Measurements from ENCODE around the gene ARFGEF3.
"Not testable (repeated sequence)": the region's sequence is repeated elsewhere in the genome, so short reads cannot be mapped to it uniquely, and the experiment has no call there.

Gene ARFGEF3

DNA sequence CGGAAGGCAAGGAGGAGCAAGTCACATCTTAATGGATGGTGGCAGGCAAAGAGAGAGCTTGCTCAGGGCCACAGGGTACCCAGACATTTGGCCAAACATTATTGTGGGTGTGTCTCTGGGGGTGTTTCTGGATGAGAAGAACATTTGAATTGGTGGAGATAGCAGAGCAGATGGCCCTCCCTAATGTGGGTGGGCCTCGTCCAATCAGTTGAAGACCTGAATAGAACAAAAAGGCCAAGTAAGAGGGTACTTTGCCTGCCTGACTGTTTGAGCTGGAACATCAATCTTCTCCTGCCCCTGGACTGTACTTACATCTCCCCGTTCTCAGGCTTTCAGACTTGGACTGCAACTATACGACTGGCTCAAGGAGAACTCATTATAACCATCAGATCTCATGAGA is 160.2 kb downstream of the ARFGEF3 start:
- no peak for DNase-seq

DNA sequence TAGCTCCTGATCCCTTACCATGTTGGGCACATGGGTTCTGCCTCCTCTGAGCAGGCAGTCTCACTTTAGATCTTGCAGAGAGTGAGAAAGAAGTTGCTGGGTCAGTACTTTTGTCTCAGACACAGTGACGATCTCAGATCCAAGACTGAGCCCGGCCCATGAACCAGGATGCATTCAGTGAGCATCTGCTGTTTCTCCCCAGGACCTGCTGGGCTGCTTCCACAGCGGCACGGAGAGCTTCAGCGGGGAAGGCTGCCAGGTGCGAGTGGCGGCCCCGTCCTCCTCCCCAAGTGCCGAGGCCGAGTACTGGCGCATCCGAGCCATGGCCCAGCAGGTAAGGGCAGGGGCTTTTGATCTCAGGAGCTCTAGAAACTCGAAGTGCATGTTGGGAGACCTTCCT is 162.1 kb downstream of the ARFGEF3 start:
- no peak for DNase-seq

DNA sequence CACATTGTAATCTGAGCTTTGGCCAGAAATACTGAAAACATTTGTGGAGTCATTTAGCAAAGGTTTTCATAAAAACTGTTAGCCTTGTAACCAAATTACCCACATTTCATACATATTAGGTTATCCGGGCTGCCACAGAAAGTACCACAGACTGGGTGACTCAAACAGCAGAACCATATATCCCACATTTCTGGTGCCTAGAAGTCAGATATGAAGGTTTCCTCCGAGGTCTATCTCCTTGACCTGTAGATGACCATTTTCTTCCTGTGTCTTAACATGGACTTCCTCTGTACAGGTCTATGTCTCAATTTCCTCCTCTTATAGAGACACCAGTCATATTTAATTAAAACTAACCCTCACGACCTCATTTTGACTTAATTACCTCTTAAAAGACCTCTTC is 166.5 kb downstream of the ARFGEF3 start:
- no peak for DNase-seq

DNA sequence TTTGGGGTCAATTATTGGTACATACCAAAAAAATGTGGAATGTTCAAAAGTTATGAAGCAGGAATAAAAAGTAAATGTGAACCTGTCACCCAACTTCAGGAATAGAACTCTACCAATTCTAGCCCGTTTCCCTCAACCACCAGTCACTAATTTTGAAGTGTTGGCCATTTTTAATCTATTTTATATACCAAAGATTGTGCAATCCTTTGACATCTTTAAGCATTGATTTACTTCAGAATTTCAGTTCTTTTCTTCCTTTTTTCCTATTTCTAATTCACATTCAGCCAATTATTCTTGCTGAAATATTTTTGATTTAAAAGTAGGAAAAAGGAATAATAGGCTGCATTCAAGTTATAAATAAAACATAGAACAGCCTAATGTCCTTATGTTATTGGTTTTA is 169.0 kb downstream of the ARFGEF3 start:
- DNase-seq, result no peak

DNA sequence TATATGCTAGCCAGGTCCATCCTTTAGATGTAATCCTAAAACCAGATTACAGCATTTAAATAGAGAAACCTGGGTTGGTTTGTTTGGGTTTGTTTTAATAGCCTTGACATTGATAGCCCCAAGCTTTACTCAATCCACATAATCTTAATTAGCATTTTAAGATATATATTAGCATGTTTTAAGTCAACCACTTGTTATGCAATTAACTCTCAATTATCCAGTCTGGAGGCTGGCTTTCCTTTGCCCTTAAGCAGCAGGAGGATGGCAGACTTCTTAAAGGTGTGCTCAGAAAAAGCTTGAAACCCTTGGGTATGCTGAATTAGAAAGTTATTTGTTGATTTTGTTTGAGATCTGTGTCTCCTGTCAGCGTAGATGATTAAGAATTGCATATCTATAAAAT is 169.7 kb downstream of the ARFGEF3 start:
- no peak for DNase-seq

DNA sequence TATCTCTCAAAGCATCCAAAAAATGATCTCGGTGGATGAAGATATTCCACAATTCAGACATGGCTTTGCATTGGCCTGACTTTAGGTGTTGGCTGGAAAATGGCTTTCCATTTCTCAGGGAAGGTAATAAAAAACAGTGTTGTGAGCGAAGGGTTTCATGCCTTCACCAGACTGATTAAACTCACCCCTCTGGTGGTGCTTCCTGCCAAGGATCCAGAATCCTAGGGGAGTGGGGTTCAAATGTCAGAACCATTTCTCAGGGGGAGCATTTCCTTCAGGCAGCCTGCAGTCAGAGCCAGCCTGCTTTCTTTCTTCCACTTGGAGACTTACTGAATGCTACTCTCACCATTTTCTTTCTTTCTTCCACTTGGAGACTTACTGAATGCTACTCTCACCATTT is 170.2 kb downstream of the ARFGEF3 start:
- DNase-seq, result no peak

DNA sequence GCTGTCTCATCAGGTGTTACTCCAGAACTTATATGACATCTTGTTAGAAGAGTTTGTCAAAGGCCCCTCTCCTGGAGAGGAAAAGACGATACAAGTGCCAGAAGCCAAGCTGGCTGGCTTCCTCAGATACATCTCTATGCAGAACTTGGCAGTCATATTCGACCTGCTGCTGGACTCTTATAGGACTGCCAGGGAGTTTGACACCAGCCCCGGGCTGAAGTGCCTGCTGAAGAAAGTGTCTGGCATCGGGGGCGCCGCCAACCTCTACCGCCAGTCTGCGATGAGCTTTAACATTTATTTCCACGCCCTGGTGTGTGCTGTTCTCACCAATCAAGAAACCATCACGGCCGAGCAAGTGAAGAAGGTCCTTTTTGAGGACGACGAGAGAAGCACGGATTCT is 172.3 kb downstream of the ARFGEF3 start:
- DNase-seq, result no peak

DNA sequence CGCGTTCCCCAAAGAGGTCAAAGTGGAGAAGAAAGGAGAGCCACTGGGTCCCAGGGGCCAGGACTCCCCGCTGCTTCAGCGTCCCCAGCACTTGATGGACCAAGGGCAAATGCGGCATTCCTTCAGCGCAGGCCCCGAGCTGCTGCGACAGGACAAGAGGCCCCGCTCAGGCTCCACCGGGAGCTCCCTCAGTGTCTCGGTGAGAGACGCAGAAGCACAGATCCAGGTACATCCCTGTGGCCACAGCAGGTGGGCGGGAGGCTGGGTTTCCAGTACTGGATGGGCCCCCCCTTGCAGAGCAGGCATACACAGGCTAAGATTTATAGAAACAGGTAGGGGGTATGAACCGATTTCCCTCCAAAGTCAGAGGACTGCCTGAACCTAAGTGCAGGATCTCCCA is 173.2 kb downstream of the ARFGEF3 start:
- DNase-seq, result no peak

DNA sequence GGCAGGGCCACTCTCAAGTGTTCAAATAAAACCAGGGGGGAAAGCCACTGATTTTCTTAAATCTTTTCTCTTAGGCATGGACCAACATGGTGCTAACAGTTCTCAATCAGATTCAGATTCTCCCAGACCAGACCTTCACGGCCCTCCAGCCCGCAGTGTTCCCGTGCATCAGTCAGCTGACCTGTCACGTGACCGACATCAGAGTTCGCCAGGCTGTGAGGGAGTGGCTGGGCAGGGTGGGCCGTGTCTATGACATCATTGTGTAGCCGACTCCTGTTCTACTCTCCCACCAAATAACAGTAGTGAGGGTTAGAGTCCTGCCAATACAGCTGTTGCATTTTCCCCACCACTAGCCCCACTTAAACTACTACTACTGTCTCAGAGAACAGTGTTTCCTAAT is 174.5 kb downstream of the ARFGEF3 start:
- no peak for DNase-seq

DNA sequence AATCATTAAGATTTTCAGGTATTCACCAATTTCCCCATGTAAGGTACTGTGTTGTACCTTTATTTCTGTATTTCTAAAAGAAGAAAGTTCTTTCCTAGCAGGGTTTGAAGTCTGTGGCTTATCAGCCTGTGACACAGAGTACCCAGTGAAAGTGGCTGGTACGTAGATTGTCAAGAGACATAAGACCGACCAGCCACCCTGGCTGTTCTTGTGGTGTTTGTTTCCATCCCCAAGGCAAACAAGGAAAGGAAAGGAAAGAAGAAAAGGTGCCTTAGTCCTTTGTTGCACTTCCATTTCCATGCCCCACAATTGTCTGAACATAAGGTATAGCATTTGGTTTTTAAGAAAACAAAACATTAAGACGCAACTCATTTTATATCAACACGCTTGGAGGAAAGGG is 175.3 kb downstream of the ARFGEF3 start:
- no peak for DNase-seq

DNA sequence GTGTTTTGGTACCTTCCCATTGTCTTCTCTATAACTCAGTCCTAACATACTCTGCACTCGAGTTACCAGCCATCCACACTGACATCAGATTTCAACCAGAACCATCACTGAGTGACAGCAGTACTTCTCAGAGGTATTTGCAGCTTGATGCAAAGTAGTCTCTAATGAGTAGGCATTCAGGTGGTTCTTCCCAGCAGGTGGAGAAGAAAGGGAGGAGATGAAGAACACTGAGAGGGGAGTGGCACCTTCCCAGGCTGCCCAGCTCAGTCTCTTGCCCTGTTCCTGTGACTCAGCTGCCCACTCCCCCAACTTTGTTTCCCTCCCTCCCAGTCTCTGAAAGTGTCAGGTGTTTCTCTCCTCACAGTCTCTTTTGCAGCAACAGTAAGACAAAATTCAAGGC is 177.3 kb downstream of the ARFGEF3 start:
- no peak for DNase-seq

DNA sequence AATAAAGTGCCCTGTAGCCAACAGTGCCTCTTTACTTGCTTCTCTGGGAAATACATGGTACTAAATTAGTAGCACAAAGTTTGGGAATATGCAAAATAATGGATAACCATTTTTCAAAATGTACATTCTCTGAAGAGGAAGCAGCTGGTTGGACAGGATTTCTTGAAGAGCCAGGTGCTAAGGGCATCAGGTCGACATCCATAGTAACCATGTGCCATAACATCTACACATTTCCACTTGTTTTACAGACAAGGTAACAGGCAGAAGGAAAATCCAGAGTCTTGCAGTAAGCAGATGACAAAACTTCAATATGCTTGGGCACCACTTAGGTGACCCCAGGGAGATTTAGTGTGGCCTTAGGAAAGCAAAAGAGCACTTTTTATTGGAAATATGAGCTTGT is 179.4 kb downstream of the ARFGEF3 start:
- no peak for DNase-seq

DNA sequence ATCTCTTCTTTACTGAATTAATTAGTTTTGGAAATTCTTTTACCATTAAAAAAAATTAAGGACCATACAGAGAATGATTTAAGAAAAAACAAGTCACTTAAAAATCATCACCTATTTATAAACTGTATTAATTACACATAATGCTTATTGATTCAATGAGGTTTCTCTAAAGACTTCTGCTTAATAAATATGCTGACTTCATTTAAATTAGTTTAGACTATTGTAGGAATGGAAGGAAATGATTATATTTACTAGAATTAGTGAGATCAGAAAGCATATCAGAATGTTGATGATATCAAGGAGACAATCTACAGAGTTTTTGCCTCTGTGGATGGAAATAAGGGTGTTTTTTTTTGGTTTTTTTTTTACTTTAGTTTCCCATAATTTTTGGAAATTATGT is 181.4 kb downstream of the ARFGEF3 start:
- DNase-seq, result no peak

DNA sequence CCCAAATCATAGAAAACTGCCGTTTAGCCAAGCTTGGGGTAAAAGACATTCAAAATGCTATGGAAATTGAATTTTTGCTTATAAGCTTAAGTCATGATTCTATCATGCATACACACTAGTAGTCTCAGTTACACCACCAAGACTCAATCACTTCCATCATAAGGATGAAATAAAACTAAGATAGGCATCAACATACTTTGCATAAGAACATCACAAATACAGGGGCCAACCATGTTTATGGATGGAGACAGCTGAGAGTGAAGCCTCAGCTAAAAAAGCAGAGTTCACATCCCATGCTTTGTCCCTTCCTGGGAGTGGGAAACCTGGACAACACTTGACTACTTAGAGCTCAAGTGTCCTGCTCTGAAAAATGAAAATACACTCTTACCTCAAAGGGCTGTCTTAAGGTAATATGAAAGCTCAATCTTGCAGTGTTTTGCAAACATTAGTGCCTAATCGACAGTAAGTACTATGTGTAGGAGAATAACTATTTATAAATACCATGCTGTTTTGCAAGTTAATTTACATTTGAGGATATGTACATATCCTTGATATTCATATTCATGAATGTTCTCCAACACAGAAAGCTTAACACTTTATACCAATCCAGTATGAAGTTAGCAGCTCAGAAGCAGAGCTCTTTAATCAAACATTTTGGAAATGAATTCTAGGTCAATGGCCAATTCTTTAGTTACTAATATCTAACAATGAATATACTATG is 184.0 kb downstream of the ARFGEF3 start:
- DNase-seq, result no peak

DNA sequence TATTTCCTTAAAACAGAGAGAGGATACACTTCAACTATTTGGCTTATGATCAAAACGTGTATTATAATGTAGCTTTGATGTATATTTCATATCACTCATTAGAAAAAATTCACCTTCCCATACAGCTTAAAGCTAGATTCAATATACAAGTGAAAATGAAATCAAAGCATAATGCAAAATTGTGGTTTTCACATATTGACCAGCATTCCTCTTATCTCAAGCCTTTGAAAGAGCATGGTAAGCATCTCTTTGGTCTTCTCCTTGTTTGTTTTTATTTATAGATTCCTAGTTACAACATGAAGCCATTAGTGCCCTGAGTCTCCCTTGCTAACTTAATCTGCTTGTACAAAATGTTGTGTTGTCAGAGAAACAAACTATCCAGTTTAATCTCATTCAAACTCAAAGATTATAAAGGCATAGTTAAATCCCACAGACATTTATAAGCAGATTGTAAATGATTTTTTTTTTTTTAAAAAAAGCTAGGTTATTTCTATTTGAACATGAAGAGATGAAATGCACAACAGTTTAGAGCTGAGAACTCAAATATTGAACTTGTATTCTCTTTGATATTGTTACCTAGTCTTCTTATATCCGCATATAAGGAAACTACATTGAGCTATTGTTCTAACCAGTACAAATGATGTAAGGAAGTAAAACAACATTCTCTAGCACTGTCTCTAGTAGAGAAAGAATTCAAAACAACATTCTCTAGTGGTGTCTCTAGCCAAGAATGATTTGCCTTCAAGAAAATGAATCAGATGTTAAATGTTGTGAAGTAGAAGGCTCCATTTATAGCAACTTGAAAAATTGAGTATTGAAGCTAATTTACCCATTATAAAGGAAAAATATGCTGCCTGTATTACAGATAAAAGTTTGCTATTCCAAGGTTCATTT is 184.8 kb downstream of the ARFGEF3 start:
- DNase-seq, result no peak

DNA sequence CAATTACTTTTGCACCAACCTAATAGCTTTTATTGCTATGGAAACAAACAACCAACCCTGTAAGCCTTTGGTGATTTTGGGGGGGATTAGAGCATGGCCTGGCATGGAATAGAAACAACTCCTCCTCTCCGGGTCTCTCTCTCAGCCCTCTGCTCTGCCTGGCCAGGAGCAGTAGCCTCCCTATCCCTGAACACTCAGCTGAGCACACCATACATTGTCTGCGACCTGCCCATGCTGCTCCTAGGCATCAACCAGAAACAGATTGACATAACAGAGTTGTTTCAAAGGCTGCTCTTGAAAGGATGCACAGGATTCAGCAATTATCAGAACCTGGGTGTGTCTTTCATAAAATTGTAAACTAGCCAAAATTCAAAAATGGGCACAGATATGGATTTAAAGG is 186.1 kb downstream of the ARFGEF3 start:
- DNase-seq, result no peak

DNA sequence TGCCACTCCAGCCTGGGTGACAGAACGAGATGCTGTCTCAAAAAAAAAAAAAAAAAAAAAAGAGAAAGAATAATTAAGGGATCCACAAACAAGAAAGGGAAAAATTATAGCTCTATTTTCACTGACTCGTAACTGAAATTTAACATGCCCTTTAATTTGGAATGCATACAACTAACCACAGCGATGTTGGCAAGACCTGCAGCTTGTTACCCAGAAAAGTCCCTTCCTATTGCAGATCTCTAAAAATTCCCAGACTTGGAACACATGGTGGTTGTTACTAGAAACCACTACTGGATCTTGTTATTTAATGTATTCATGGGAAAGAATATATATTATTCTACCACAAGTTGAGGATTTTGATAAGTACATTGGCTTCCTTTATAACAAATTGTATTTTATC is 188.2 kb downstream of the ARFGEF3 start:
- no peak for DNase-seq

DNA sequence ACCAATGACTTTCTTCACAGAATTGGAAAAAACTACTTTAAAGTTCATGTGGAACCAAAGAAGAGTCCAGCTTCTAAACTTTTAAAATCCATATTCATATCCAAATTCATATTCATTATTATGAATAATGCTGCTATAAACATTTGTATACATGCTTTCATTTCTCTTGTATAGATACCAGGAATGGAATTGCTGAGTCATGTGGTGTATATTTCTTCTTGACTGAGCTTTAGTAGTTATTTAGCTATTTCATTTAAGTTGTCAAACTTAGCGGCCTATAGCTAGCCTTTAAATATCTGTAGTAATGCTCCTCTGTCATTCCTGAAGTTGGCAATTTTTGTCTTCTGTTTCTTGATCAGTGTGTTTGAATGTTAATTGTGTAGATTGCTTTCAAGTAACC is 196.2 kb downstream of the ARFGEF3 start:
- no peak for DNase-seq

DNA sequence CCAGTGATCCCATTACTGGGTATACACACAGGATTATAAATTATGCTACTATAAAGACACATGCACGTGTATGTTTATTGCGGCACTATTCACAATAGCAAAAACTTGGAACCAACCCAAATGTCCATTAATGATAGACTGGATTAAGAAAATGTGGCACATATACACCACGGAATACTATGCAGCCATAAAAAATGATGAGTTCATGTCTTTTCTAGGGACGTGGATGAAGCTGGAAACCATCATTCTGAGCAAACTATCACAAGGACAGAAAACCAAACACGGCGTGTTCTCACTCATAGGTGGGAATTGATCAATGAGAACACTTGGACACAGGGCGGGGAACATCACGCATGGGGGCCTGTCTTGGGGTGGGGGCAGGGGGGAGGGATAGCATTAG is 206.9 kb downstream of the ARFGEF3 start:
- DNase-seq, result not testable (repeated sequence)

DNA sequence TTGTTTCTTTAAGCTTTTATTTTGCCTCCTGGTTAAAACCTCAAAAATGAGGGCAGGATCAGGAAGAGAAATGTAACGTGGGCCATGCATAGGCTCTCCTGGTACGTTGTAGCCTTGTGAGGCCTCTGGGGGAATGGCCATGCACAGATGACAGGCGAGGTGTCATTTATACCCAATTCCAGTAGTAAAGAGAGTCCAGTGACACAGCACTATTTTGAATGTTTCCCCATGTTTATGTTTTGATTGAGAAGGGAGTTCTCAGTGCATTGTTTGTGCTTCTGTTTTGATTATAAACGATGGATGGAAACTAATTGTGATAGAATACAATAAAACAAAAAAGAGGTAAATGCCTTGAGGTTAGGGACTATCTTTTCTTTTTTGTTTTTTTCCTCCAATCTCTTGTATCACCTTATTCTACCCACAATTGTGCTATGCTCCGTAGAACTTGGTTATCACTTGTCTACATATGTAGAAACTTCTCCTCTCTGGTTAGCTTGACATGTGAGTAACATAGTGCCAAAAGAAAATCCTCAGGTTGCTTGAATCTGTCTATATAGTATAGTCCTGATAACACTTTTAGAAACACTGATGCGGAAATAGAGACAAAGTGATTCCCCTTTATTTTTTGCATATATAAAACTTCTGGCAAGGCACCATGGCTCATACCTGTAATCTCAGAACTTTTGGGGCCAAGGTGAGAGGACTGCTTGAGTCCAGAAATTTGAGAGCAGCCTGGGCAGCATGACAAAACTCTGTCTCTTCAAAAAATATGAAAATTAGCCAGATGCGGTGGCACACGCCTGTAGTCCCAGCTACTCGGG is 209.1 kb downstream of the ARFGEF3 start:
- DNase-seq, result no peak

DNA sequence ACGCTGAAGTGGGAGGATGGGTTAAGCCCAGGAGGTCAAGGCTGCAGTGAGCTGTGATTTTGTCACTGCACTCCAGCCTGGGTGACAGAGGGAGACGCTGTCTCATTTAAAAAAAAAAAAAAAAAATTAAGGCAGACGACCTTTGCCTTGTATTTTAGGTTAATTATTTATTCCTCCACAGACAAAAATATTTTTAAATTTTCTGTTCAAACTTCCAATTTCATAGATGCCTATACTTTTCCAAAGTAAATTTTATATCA is 209.6 kb downstream of the ARFGEF3 start:
- no peak for DNase-seq

DNA sequence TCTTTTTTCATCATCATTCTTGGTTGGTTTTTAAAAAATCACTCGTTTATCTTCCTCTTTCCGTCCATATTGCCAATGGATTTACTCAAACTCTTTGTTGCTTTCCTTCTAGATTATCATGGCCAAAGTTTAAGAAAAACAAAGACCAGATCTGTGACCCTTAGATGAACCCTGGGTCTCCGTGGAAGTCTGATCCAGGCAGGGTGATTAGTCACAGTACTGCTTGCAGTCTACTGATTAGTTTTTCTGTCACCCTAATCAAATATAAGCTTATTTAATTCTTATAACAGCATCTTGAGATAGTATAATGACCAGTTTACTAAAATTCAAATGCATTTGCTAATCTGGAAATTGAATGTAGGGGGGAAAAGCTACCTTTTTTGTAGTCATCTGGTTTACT is 210.0 kb downstream of the ARFGEF3 start:
- DNase-seq, result no peak

DNA sequence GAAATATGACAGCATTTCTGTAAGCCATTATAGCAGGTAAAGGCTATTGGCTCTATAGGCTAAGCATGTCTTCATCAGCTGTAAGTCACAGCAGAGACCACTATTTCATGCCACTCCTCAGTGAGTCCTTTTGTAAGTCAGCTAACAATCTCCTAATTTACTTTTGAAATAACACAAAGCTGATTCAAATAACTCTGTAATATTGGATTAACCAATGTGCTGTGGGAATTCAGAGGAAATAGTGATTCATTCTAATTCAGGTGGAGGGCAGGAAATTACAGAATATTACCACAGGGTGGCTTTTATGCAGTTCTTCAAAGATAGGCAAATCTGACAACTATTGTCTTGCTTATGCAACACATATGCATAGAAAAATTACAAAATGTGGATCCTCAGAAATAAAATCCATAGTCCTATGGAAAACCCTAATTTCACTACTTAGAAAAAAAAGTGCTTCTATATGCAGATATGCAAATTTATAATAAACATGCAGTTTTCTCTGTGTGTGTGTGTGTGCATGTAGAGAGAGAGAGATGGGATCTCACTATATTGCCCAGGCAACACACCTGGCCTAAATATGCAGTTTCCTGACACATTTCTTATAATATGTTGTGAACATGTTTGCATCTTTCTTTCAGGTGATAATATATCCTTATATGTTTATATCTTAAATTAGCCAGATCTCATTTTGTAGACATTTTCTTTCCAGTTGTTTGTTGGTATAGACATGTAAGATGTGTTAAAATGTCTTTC is 211.1 kb downstream of the ARFGEF3 start:
- DNase-seq, result no peak

Measured in activated T-cell treated with anti-CD3 and anti-CD28 coated beads, Interleukin-2, amount 50 U/mL, for 48 hours (primary cell).